Gastroesophageal sphincter (tissue), 3 donors: Measurements from ENCODE around the gene TBXT.

Experiments
- CTCF ChIP-seq, 4 experiments: fragments of 200-600 bp in 2 of 4; fragments of 450-650 bp in 2 of 4; sonication (generic) in 1 of 4; IDR thresholded peaks; one replicate each; pipeline ENCODE4 v1.5.1; 2017 to 2019; ENCODE audit warnings: antibody characterized with exemption in 4 of 4, mild to moderate bottlenecking in 2 of 4, moderate library complexity in 2 of 4
- POLR2A ChIP-seq, 2 donors: fragments of 450-650 bp; IDR thresholded peaks; one replicate each; pipeline ENCODE4 v1.6.1; 2017; ENCODE audit warnings: antibody characterized with exemption in 2 of 2, mild to moderate bottlenecking in 2 of 2, moderate library complexity in 1 of 2
- POLR2AphosphoS5 ChIP-seq: sonication (generic); formaldehyde crosslinking; IDR thresholded peaks from one replicate; pipeline ENCODE4 v1.6.1; 2017; ENCODE audit warnings: antibody characterized with exemption

GRCh38 chr6:166152660-166153059 lies 15.0 kb downstream of the TBXT start:
- TF ChIP-seq CTCF (IDR thresholded peaks at IDR 0.05) (no peak), POLR2A (IDR thresholded peaks at IDR 0.05) (no peak), POLR2AphosphoS5 (no peak)
